OCI-LY1 (cell line): ENCODE results near the gene FBXO36.

Source experiments
- H2AFZ ChIP-seq: fragments of 200-600 bp; sonication (generic), shearing (Covaris generic); 2 replicates; pipeline ENCODE4 v1.6.0; 2014; ENCODE audit warnings: antibody characterized with exemption, mild to moderate bottlenecking, low read length
- H3F3A ChIP-seq: fragments of 200-600 bp; sonication (generic), shearing (Covaris generic); 2 replicates; pipeline ENCODE4 v1.6.0; 2014; ENCODE audit warnings: mild to moderate bottlenecking, antibody characterized with exemption, low read length, moderate library complexity; ENCODE audit not compliant: insufficient read depth
- H3K27ac ChIP-seq: fragments of 200-600 bp; sonication (generic); 2 replicates; pipeline ENCODE4 v1.5.1; 2014; ENCODE audit warnings: low read length, mixed run types, mild to moderate bottlenecking, low read depth; ENCODE audit not compliant: poor library complexity, severe bottlenecking
- H3K27me3 ChIP-seq: fragments of 200-600 bp; sonication (generic); 2 replicates; pipeline ENCODE4 v1.6.0; 2014; ENCODE audit warnings: antibody characterized with exemption, mild to moderate bottlenecking, low read length, moderate library complexity; ENCODE audit not compliant: insufficient read depth
- H3K36me3 ChIP-seq: fragments of 200-600 bp; sonication (generic); 2 replicates; pipeline ENCODE4 v1.6.1; 2014; ENCODE audit warnings: mild to moderate bottlenecking, antibody characterized with exemption, low read length, moderate library complexity, mixed read lengths; ENCODE audit not compliant: insufficient read depth
- H3K4me1 ChIP-seq: fragments of 200-600 bp; sonication (generic); 2 replicates; pipeline ENCODE4 v1.5.1; 2014; ENCODE audit warnings: mild to moderate bottlenecking, low read length, moderate library complexity; ENCODE audit not compliant: insufficient read depth, severe bottlenecking
- H3K4me2 ChIP-seq: fragments of 200-600 bp; sonication (generic), shearing (Covaris generic); 2 replicates; pipeline ENCODE4 v1.6.1; 2014; ENCODE audit warnings: low read length
- H3K4me3 ChIP-seq: fragments of 200-600 bp; sonication (generic); 2 replicates; pipeline ENCODE4 v1.5.1; 2014; ENCODE audit warnings: low read length, low read depth, mild to moderate bottlenecking, mixed read lengths; ENCODE audit not compliant: poor library complexity, severe bottlenecking
- H3K79me2 ChIP-seq: fragments of 200-600 bp; shearing (Covaris generic); 2 replicates; pipeline ENCODE4 v1.6.1; 2016; ENCODE audit warnings: mixed run types, low read length, mixed read lengths; ENCODE audit not compliant: insufficient read depth
- H3K9ac ChIP-seq: fragments of 200-600 bp; sonication (generic), shearing (Covaris generic); 2 replicates; pipeline ENCODE4 v1.6.1; 2014; ENCODE audit warnings: mild to moderate bottlenecking, low read length, mixed read lengths
- H3K9me2 ChIP-seq: fragments of 200-600 bp; sonication (generic), shearing (Covaris generic); 2 replicates; pipeline ENCODE4 v1.6.1; 2014; ENCODE audit warnings: low read depth, mild to moderate bottlenecking, low read length, mixed read lengths
- H3K9me3 ChIP-seq: fragments of 200-600 bp; shearing (Covaris generic); 2 replicates; pipeline ENCODE4 v1.6.1; 2014; ENCODE audit warnings: low read length, mixed read lengths
- H4K20me1 ChIP-seq: fragments of 200-600 bp; sonication (generic), shearing (Covaris generic); 2 replicates; pipeline ENCODE4 v1.6.0; 2016; ENCODE audit warnings: mild to moderate bottlenecking, low read length; ENCODE audit not compliant: insufficient read depth
- EZH2 ChIP-seq: fragments of 200-600 bp; sonication (generic), shearing (Covaris generic); IDR thresholded peaks from 2 replicates; pipeline ENCODE4 v1.8.0; 2017; ENCODE audit warnings: borderline replicate concordance, mixed run types, mild to moderate bottlenecking, antibody characterized with exemption, low read length, moderate library complexity, mixed read lengths
- TF ChIP-seq, protein P1 (sequence below): fragments of 200-600 bp; sonication (generic), shearing (Covaris generic); IDR thresholded peaks from 2 replicates; pipeline ENCODE4 v1.5.1; 2017; ENCODE audit warnings: mild to moderate bottlenecking, antibody characterized with exemption, low read length, moderate library complexity, mixed read lengths

FBXO36 gene

DNA sequence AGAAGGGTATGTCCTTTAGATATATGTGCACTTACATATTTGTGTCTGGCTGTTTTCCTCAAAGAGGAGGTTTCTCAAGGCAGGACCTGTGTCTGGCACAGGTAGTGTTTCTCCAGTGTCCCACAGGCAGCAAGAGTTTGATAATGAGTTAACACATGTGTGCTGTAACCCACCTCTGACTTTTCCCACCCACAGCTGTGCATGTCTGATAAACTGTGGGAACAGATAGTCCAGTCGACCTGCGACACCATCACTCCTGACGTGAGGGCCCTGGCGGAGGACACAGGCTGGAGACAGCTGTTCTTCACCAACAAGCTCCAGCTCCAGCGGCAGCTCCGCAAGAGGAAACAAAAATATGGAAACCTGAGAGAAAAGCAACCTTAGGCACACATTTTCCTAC is 88.2 kb downstream of the FBXO36 start:
- TF ChIP-seq, protein P1, sequence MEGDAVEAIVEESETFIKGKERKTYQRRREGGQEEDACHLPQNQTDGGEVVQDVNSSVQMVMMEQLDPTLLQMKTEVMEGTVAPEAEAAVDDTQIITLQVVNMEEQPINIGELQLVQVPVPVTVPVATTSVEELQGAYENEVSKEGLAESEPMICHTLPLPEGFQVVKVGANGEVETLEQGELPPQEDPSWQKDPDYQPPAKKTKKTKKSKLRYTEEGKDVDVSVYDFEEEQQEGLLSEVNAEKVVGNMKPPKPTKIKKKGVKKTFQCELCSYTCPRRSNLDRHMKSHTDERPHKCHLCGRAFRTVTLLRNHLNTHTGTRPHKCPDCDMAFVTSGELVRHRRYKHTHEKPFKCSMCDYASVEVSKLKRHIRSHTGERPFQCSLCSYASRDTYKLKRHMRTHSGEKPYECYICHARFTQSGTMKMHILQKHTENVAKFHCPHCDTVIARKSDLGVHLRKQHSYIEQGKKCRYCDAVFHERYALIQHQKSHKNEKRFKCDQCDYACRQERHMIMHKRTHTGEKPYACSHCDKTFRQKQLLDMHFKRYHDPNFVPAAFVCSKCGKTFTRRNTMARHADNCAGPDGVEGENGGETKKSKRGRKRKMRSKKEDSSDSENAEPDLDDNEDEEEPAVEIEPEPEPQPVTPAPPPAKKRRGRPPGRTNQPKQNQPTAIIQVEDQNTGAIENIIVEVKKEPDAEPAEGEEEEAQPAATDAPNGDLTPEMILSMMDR: no peak
- TF ChIP-seq EZH2: no peak
- H3K4me3 ChIP-seq: no peak overlapping the region
- no peak overlapping the region for H2AFZ ChIP-seq
- H3K9me2 ChIP-seq: no peaks in the 10 kb centered on the region
- H3K79me2 ChIP-seq: no peaks in the 10 kb centered on the region
- H3K27ac ChIP-seq: no peak overlapping the region
- H4K20me1 ChIP-seq: no peaks in the 10 kb centered on the region
- no peak overlapping the region for H3K4me2 ChIP-seq
- H3K9ac ChIP-seq: no peak overlapping the region
- H3K27me3 ChIP-seq: no peaks in the 10 kb centered on the region
- no peaks in the 10 kb centered on the region for H3K9me3 ChIP-seq
- no peaks in the 10 kb centered on the region for H3F3A ChIP-seq
- peaks cover 5% of the 10 kb centered on the region for H3K4me1 ChIP-seq
- H3K36me3 ChIP-seq: no peaks in the 10 kb centered on the region

DNA sequence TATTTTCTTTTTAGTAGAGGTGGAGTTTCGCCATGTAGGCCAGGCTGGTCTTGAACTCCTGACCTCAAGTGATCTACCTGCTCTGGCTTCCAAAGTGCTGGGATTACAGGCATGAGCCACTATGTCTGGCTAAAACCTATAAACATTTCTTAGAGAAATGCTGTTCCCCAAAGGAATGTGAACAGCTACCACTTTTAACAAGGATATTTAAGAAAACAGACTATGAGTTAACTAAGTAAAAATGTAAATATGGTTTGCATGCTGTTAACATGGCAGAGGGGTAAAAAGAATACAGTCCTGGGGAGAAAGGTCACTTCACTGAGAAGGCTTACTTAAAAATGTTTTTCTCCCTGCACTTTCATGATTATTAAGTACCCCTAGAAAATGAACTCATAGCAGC is 89.3 kb downstream of the FBXO36 start:
- H3K27me3 ChIP-seq: no peaks in the 10 kb centered on the region
- no peak overlapping the region for H3K9ac ChIP-seq
- H3F3A ChIP-seq: no peaks in the 10 kb centered on the region
- TF ChIP-seq EZH2: no peak
- TF ChIP-seq, protein P1: no peak
- peaks cover 5% of the 10 kb centered on the region for H3K4me1 ChIP-seq
- H3K4me3 ChIP-seq: no peak overlapping the region
- no peaks in the 10 kb centered on the region for H4K20me1 ChIP-seq
- H3K79me2 ChIP-seq: no peaks in the 10 kb centered on the region
- H3K9me2 ChIP-seq: no peaks in the 10 kb centered on the region
- H3K27ac ChIP-seq: no peak overlapping the region
- H3K4me2 ChIP-seq: no peak overlapping the region
- H3K9me3 ChIP-seq: no peaks in the 10 kb centered on the region
- H3K36me3 ChIP-seq: no peaks in the 10 kb centered on the region
- no peak overlapping the region for H2AFZ ChIP-seq

DNA sequence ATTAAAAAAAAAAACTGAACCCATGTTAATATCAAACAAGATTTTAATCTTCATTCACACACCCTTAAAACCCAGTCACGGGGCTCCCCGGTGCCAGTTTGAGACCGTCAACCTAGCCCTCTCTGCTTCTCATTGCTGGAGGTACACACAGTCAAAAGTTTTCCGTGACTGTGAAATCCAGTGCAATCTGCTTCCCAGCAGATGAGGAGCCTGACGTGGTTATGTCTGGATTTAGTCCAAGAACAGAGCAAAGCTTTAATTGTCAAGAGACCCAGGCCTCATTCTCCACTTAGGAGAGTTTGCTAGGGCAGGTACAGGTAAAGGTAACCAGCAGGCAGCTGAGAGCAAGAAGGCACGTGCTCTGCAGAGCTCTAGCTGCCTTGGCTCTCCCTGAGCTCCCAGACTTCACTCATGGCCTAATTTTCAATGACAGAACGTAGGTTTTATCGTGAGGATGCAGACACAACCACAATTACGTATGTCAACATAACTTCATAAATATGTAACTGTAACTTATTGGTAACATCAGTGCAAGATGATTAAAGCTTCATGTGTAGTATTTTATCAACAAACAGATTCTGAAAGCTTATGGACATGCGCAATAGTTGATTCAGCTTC is 90.1 kb downstream of the FBXO36 start:
- Histone ChIP-seq H3F3A (no peaks in the 10 kb centered on the region), H3K79me2 (no peaks in the 10 kb centered on the region), H3K9me3 (no peaks in the 10 kb centered on the region), H3K27me3 (no peaks in the 10 kb centered on the region), H4K20me1 (no peaks in the 10 kb centered on the region), H3K4me3 (no peak overlapping the region), H3K27ac (no peak overlapping the region), H2AFZ (no peak overlapping the region), H3K4me1 (peaks cover 5% of the 10 kb centered on the region), H3K9me2 (no peaks in the 10 kb centered on the region), H3K9ac (no peak overlapping the region), H3K4me2 (no peak overlapping the region), H3K36me3 (no peaks in the 10 kb centered on the region)
- TF ChIP-seq, protein P1: no peak
- TF ChIP-seq EZH2: no peak
